ENCODE results near the gene BPIFB3. TPM values are rescaled to one million over a fixed set of nuclear protein-coding genes. Genes with fewer than 3 reads are reported as not detected.

BPIFB3 gene
- total and polyA plus RNA-seq, 2 of the 13 experiments (the other 11 are each of a cell fraction or from before 2014, with no cell fraction given) = 0.09 TPM; not detected in 1

GRCh38 chr20:33034115-33034514 lies 19.6 kb upstream of the BPIFB3 start (continued):
- no peak for TF ChIP-seq REST (IDR thresholded peaks at IDR 0.05; ENCODE audit: borderline replicate concordance in 1 of 2, low read depth in 1 of 2, low read length in 2 of 2)

GRCh38 chr20:33034901-33035492 lies 18.7 kb upstream of the BPIFB3 start:
- H3K9ac ChIP-seq (ENCODE audit: insufficient read depth, low read depth, low read length) = no peak overlapping the region

More at GRCh38 chr20:33034901-33035492, 18.7 kb upstream of the BPIFB3 start:
- Histone ChIP-seq H2AFZ (ENCODE audit: low read length) (no peak overlapping the region), H3K4me2 (ENCODE audit: low read depth, low read length) (peak overlapping the region; percentile 13; the same call in 1 of the 2 replicates), H3K27ac (ENCODE audit: extremely low read length, insufficient read depth, low read length) (no peak overlapping the region), H3K4me3 (replicated peaks in 1 of 3; ENCODE audit: insufficient read depth in 1 of 3, low read depth in 2 of 3, low read length in 3 of 3) (no peak overlapping the region), H3K36me3 (replicated peaks in 1 of 2; ENCODE audit: control insufficient read depth in 1 of 2, insufficient read depth in 2 of 2, low read length in 2 of 2) (no peaks in the 10 kb centered on the region), H3K4me1 (ENCODE audit: insufficient read depth, low read length) (peaks cover 17% of the 10 kb centered on the region), H3K27me3 (ENCODE audit: control insufficient read depth in 1 of 2, insufficient read depth in 2 of 2, low read length in 2 of 2) (peaks cover 1 to 12% of the 10 kb centered on the region in 2 experiments; a peak in 2 of 5 replicates), H3K9me3 (ENCODE audit: low read length) (no peaks in the 10 kb centered on the region), H3K79me2 (ENCODE audit: insufficient read depth, low read length) (no peaks in the 10 kb centered on the region), H4K20me1 (ENCODE audit: insufficient read depth, low read length) (no peaks in the 10 kb centered on the region)
- in situ Hi-C loops (cut with HindIII; ENCODE audit: extremely low pct_ligation_motif_present, low pct_unique_long_range_greater_than_20kb) = no loop called here
- FAIRE-seq (no peak), ATAC-seq (no peak), DNase-seq (ENCODE audit: low spot score) (no peak)
- no TSS peak for BruUV-seq (replicated peaks)
- intact Hi-C loops (cut with micrococcal nuclease; ENCODE audit: unreplicated experiment) = no loop called here
- ChIA-PET POLR2A (no interaction called here), CTCF (ENCODE audit: low intra/inter-chr PET ratio, low total read pairs) (no interaction called here)
- TF ChIP-seq MTERF4 (CRISPR knock-in tag; IDR thresholded peaks at IDR 0.05) (no peak), ZNF7 (CRISPR knock-in tag; IDR thresholded peaks at IDR 0.05) (no peak), MXI1 (IDR thresholded peaks at IDR 0.05; ENCODE audit: borderline replicate concordance, low read depth, low read length) (no peak), HNF4A (CRISPR knock-in tag; IDR thresholded peaks at IDR 0.05) (0 out of 2 replicates have a peak, but pooled peaks have one; percentile 31), ZNF850 (CRISPR knock-in tag; conservative IDR thresholded peaks at IDR 0.05) (no peak), MEIS2 (CRISPR knock-in tag; IDR thresholded peaks at IDR 0.05) (0 out of 2 replicates have a peak, but pooled peaks have one; percentile 23), ZUFSP (CRISPR knock-in tag; IDR thresholded peaks at IDR 0.05; ENCODE audit: borderline replicate concordance) (no peak), ZNF768 (CRISPR knock-in tag; IDR thresholded peaks at IDR 0.05) (peak; percentile 91), ZMYM3 (CRISPR knock-in tag; IDR thresholded peaks at IDR 0.05) (peak; percentile 75), BCL6 (CRISPR knock-in tag; IDR thresholded peaks at IDR 0.05) (peak; percentile 60), ZBTB44 (CRISPR knock-in tag; IDR thresholded peaks at IDR 0.05) (no peak), ATF4 (CRISPR knock-in tag; IDR thresholded peaks at IDR 0.05) (no peak)
- WGBS (ENCODE audit: low lambda C conversion rate) = 10% methylated on average over 6 of the region's 6 CpGs
